Measurements from ENCODE around the gene RNF146.
A peak's percentile ranks its signal among the peaks of the same experiment; 100 is the strongest.

RNF146 gene

DNA sequence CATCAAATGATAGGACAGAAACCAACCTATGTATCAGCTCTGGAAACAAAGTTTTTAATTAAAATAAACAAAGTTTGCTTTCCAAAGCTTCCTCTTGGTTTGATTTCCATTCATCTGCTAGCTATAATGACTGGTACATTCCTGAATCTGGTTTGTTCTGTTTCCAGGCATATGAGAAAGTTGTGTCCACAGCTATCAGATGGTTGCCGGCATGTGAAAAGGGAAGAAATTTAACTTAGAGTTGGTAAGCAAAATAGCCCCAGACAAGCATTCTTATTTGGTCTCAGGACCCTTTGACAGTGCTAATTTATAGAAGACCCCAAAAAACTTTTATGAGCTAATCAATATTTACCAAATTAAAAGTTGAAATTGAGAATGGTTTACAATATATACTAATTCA, 3.8 kb upstream of the RNF146 start:
- Histone ChIP-seq H3K36me3 (ENCODE audit: control insufficient read depth, insufficient read depth, low read length) (no peaks in the 10 kb centered on the region), H3K9me3 (ENCODE audit: control insufficient read depth, insufficient read depth, low read length) (no peaks in the 10 kb centered on the region), H3K27me3 (ENCODE audit: control insufficient read depth, insufficient read depth, low read length) (no peaks in the 10 kb centered on the region), H3K4me1 (ENCODE audit: control insufficient read depth, insufficient read depth, low read length) (no peaks in the 10 kb centered on the region), H3K4me3 (ENCODE audit: low read length) (no peak overlapping the region), H3K27ac (ENCODE audit: low read length) (no peak overlapping the region)
- WGBS (ENCODE audit: insufficient coverage, insufficient read length): no CpG with 5 or more reads among the region's 1 CpG
- DNase-seq (ENCODE audit: low read depth, low spot score): no peak

DNA sequence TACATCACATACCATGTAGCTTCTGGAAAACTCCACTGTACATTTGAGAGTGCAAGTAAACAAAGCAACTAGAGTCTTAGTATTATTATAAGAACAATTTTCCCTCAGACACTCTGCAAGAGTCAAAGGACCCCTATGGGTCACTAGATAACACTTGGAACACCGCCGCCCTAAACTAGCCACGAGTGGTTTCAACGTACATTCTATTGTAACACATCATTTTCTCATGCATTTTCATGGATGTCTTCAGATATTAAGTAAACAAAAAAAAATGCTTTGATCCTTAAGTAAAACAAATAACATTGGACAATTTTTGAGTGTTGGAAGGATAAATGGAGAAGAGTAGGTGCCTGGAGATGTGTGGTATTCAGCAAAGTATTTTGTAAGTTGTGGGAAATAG, 3.2 kb upstream of the RNF146 start:
- no CpG with 5 or more reads among the region's 4 CpGs for WGBS (ENCODE audit: insufficient coverage, insufficient read length)
- Histone ChIP-seq H3K27ac (ENCODE audit: low read length) (no peak overlapping the region), H3K4me1 (ENCODE audit: control insufficient read depth, insufficient read depth, low read length) (no peaks in the 10 kb centered on the region), H3K9me3 (ENCODE audit: control insufficient read depth, insufficient read depth, low read length) (no peaks in the 10 kb centered on the region), H3K4me3 (ENCODE audit: low read length) (no peak overlapping the region), H3K36me3 (ENCODE audit: control insufficient read depth, insufficient read depth, low read length) (no peaks in the 10 kb centered on the region), H3K27me3 (ENCODE audit: control insufficient read depth, insufficient read depth, low read length) (no peaks in the 10 kb centered on the region)
- no peak for DNase-seq (ENCODE audit: low read depth, low spot score)

DNA sequence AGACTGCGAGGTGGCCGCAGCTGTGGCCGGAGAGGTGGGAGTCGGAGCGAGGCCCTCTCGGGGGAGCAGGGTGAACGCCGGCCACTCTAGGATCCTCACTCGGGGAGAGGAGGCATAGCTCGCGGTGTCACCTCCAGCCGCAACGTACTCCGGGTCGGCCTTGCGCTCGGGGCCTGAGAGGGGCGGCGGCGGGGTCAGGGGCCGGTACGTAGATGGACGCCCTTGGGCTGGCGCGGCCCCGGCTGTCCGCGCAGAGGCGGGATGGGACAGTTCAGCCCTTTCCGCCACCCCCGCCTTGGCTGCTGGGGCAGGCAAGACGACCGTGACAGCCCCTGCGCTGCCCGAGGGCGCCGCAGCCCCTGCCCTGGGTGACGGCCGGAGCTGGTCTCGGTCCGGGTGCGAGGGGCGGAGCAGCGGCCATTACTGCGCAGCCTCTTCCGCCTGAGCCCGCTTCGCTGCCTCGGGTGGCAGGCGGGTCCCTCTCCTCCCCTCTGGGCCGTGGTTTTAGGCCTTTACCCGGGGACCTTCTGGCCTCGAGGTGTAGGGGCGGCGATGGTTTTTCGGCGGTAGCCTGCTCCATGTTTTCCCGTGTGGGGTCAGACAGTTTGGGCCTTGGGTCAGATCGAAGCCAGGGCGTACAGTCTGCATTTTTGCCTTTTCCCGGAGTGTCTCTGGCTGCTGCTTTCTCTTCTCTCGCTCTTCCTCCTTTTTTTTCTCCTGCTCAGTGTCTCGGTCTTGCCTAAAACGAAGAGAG, 405 bp downstream of the RNF146 start:
- no peak for DNase-seq (ENCODE audit: low read depth, low spot score)
- no peaks in the 10 kb centered on the region for H3K9me3 ChIP-seq (ENCODE audit: control insufficient read depth, insufficient read depth, low read length)
- no peak overlapping the region for H3K27ac ChIP-seq (ENCODE audit: low read length)
- H3K27me3 ChIP-seq (ENCODE audit: control insufficient read depth, insufficient read depth, low read length): no peaks in the 10 kb centered on the region
- no CpG with 5 or more reads among the region's 64 CpGs for WGBS (ENCODE audit: insufficient coverage, insufficient read length)
- H3K36me3 ChIP-seq (ENCODE audit: control insufficient read depth, insufficient read depth, low read length): no peaks in the 10 kb centered on the region
- H3K4me1 ChIP-seq (ENCODE audit: control insufficient read depth, insufficient read depth, low read length): no peaks in the 10 kb centered on the region
- H3K4me3 ChIP-seq (ENCODE audit: low read length): peak overlapping the region; percentile 93

- Histone ChIP-seq H3K36me3 (ENCODE audit: control insufficient read depth, insufficient read depth, low read length) (no peaks in the 10 kb centered on the region), H3K27ac (ENCODE audit: low read length) (no peak overlapping the region), H3K9me3 (ENCODE audit: control insufficient read depth, insufficient read depth, low read length) (no peaks in the 10 kb centered on the region), H3K4me3 (ENCODE audit: low read length) (peak overlapping the region; percentile 93), H3K4me1 (ENCODE audit: control insufficient read depth, insufficient read depth, low read length) (no peaks in the 10 kb centered on the region), H3K27me3 (ENCODE audit: control insufficient read depth, insufficient read depth, low read length) (no peaks in the 10 kb centered on the region)
- no CpG with 5 or more reads among the region's 16 CpGs for WGBS (ENCODE audit: insufficient coverage, insufficient read length)
- no peak for DNase-seq (ENCODE audit: low read depth, low spot score)
These were observed 1.3 kb downstream of the RNF146 start for GRCh38 chr6:127267646-127268625.

- no peaks in the 10 kb centered on the region for H3K4me1 ChIP-seq (ENCODE audit: control insufficient read depth, insufficient read depth, low read length)
- H3K36me3 ChIP-seq (ENCODE audit: control insufficient read depth, insufficient read depth, low read length): no peaks in the 10 kb centered on the region
- H3K27me3 ChIP-seq (ENCODE audit: control insufficient read depth, insufficient read depth, low read length): no peaks in the 10 kb centered on the region
- no peak overlapping the region for H3K4me3 ChIP-seq (ENCODE audit: low read length)
- WGBS (ENCODE audit: insufficient coverage, insufficient read length): no CpG with 5 or more reads among the region's 3 CpGs
- no peaks in the 10 kb centered on the region for H3K9me3 ChIP-seq (ENCODE audit: control insufficient read depth, insufficient read depth, low read length)
- no peak overlapping the region for H3K27ac ChIP-seq (ENCODE audit: low read length)
- DNase-seq (ENCODE audit: low read depth, low spot score): no peak
These were observed 5.9 kb downstream of the RNF146 start for GRCh38 chr6:127272576-127272975.

- no peaks in the 10 kb centered on the region for H3K4me1 ChIP-seq (ENCODE audit: control insufficient read depth, insufficient read depth, low read length)
- H3K9me3 ChIP-seq (ENCODE audit: control insufficient read depth, insufficient read depth, low read length): no peaks in the 10 kb centered on the region
- no peak overlapping the region for H3K4me3 ChIP-seq (ENCODE audit: low read length)
- no CpG with 5 or more reads among the region's 2 CpGs for WGBS (ENCODE audit: insufficient coverage, insufficient read length)
- H3K27me3 ChIP-seq (ENCODE audit: control insufficient read depth, insufficient read depth, low read length): no peaks in the 10 kb centered on the region
- H3K27ac ChIP-seq (ENCODE audit: low read length): no peak overlapping the region
- DNase-seq (ENCODE audit: low read depth, low spot score): no peak
- H3K36me3 ChIP-seq (ENCODE audit: control insufficient read depth, insufficient read depth, low read length): no peaks in the 10 kb centered on the region
These were observed 6.8 kb downstream of the RNF146 start for GRCh38 chr6:127273499-127273898.

DNA sequence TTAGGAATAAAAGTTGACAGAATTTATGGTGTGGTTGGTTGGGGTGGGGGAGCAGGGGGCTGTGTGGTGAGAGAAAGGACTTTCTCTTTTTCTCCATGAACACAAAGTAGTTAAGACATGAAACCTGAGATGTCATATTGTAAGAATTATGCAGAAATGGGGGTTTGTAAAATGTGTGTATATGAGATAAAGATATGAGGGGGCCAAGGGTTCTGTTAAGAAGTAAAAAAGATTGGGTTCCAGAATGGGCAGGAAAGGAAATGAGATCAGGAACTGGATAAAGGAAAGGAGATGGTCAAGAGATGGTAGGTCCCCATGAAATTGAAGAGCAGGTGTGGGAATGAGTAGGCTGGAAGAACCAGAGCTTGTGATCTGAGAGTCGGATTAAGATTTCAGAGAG, 9.7 kb downstream of the RNF146 start:
- Histone ChIP-seq H3K27ac (ENCODE audit: low read length) (no peak overlapping the region), H3K27me3 (ENCODE audit: control insufficient read depth, insufficient read depth, low read length) (no peaks in the 10 kb centered on the region), H3K9me3 (ENCODE audit: control insufficient read depth, insufficient read depth, low read length) (no peaks in the 10 kb centered on the region), H3K36me3 (ENCODE audit: control insufficient read depth, insufficient read depth, low read length) (no peaks in the 10 kb centered on the region), H3K4me1 (ENCODE audit: control insufficient read depth, insufficient read depth, low read length) (no peaks in the 10 kb centered on the region), H3K4me3 (ENCODE audit: low read length) (no peak overlapping the region)
- no peak for DNase-seq (ENCODE audit: low read depth, low spot score)
- WGBS (ENCODE audit: insufficient coverage, insufficient read length): no CpG with 5 or more reads among the region's 1 CpG

- no CpG with 5 or more reads among the region's 3 CpGs for WGBS (ENCODE audit: insufficient coverage, insufficient read length)
- DNase-seq (ENCODE audit: low read depth, low spot score): no peak
- H3K4me3 ChIP-seq (ENCODE audit: low read length): no peak overlapping the region
- no peaks in the 10 kb centered on the region; the same call in 1 of the 2 replicates for H3K36me3 ChIP-seq (ENCODE audit: control insufficient read depth, insufficient read depth, low read length)
- no peaks in the 10 kb centered on the region for H3K27me3 ChIP-seq (ENCODE audit: control insufficient read depth, insufficient read depth, low read length)
- H3K4me1 ChIP-seq (ENCODE audit: control insufficient read depth, insufficient read depth, low read length): no peaks in the 10 kb centered on the region
- H3K27ac ChIP-seq (ENCODE audit: low read length): no peak overlapping the region
- H3K9me3 ChIP-seq (ENCODE audit: control insufficient read depth, insufficient read depth, low read length): no peaks in the 10 kb centered on the region
These were observed 11.5 kb downstream of the RNF146 start for GRCh38 chr6:127277878-127278843.

GRCh38 chr6:127279815-127280214, 13.2 kb downstream of the RNF146 start:
- DNase-seq (ENCODE audit: low read depth, low spot score): no peak
- Histone ChIP-seq H3K36me3 (ENCODE audit: control insufficient read depth, insufficient read depth, low read length) (no peaks in the 10 kb centered on the region; the same call in 1 of the 2 replicates), H3K27ac (ENCODE audit: low read length) (no peak overlapping the region)

GRCh38 chr6:127282184-127282583, 15.5 kb downstream of the RNF146 start:
- WGBS (ENCODE audit: insufficient coverage, insufficient read length): no CpG with 5 or more reads among the region's 1 CpG

More at GRCh38 chr6:127279815-127280214, 13.2 kb downstream of the RNF146 start:
- Histone ChIP-seq H3K4me3 (ENCODE audit: low read length) (no peak overlapping the region), H3K9me3 (ENCODE audit: control insufficient read depth, insufficient read depth, low read length) (no peaks in the 10 kb centered on the region), H3K27me3 (ENCODE audit: control insufficient read depth, insufficient read depth, low read length) (no peaks in the 10 kb centered on the region), H3K4me1 (ENCODE audit: control insufficient read depth, insufficient read depth, low read length) (no peaks in the 10 kb centered on the region)
- no CpG with 5 or more reads among the region's 1 CpG for WGBS (ENCODE audit: insufficient coverage, insufficient read length)

More at GRCh38 chr6:127282184-127282583, 15.5 kb downstream of the RNF146 start:
- Histone ChIP-seq H3K27me3 (ENCODE audit: control insufficient read depth, insufficient read depth, low read length) (no peaks in the 10 kb centered on the region), H3K4me3 (ENCODE audit: low read length) (no peak overlapping the region), H3K27ac (ENCODE audit: low read length) (no peak overlapping the region), H3K9me3 (ENCODE audit: control insufficient read depth, insufficient read depth, low read length) (no peaks in the 10 kb centered on the region), H3K4me1 (ENCODE audit: control insufficient read depth, insufficient read depth, low read length) (no peaks in the 10 kb centered on the region), H3K36me3 (ENCODE audit: control insufficient read depth, insufficient read depth, low read length) (peaks cover 3% of the 10 kb centered on the region; the same call in 1 of the 2 replicates)
- no peak for DNase-seq (ENCODE audit: low read depth, low spot score)

Measured in iPS DF 6.9 (cell line).